ENCODE measurements around the gene SLC22A2. TPM values are rescaled to one million over a fixed set of nuclear protein-coding genes. Genes with fewer than 3 reads are reported as not detected.

Gene SLC22A2
- total and polyA plus RNA-seq, 2 of the 13 experiments (the other 11 are each of a cell fraction or from before 2014, with no cell fraction given): not detected

DNA sequence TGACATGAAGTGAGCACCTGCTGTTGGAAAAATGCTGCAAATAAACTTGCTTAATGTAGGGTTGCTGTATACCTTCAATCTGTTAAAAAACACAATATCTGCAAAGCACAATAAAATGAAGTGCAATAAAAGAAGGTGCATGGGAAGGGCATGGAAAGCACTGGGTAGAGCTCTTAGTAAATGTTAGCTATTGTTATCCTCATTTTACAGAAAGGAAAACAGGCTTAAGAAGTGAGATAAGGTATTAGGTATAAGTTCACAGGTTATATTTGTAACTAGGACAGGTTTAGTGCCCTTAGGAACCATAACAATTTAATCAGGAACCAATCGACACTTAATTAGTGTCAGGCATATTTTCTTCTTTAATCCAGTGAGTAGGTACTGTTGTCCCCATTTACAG is 36.7 kb downstream of the SLC22A2 start:
- Histone ChIP-seq H2AFZ (ENCODE audit: low read length) (no peak overlapping the region), H3K4me2 (ENCODE audit: low read depth, low read length) (no peak overlapping the region), H3K9ac (ENCODE audit: insufficient read depth, low read depth, low read length) (no peak overlapping the region), H3K36me3 (replicated peaks in 1 of 2; ENCODE audit: control insufficient read depth in 1 of 2, insufficient read depth in 2 of 2, low read length in 2 of 2) (no peaks in the 10 kb centered on the region), H3K9me3 (ENCODE audit: low read length) (no peaks in the 10 kb centered on the region), H3K27ac (ENCODE audit: extremely low read length, insufficient read depth, low read length) (no peak overlapping the region), H3K4me1 (ENCODE audit: insufficient read depth, low read length) (no peaks in the 10 kb centered on the region), H3K27me3 (ENCODE audit: control insufficient read depth in 1 of 2, insufficient read depth in 2 of 2, low read length in 2 of 2) (no peaks in the 10 kb centered on the region), H3K79me2 (ENCODE audit: insufficient read depth, low read length) (no peaks in the 10 kb centered on the region), H4K20me1 (ENCODE audit: insufficient read depth, low read length) (no peaks in the 10 kb centered on the region), H3K4me3 (replicated peaks in 1 of 3; ENCODE audit: insufficient read depth in 1 of 3, low read depth in 2 of 3, low read length in 3 of 3) (no peak overlapping the region)
- 0% methylated on average over 1 of the region's 1 CpG for WGBS (ENCODE audit: low lambda C conversion rate)
- in situ Hi-C loops (cut with HindIII; ENCODE audit: extremely low pct_ligation_motif_present, low pct_unique_long_range_greater_than_20kb) (no loop called here), intact Hi-C loops (cut with micrococcal nuclease; ENCODE audit: unreplicated experiment) (no loop called here)
- CTCF ChIA-PET (ENCODE audit: low intra/inter-chr PET ratio, low total read pairs): no interaction called here
- FAIRE-seq (no peak), DNase-seq (ENCODE audit: low spot score) (no peak), ATAC-seq (no peak)
- BruUV-seq (replicated peaks): no TSS peak
- POLR2A ChIA-PET: no interaction called here
- no peak for TF ChIP-seq EP300 (IDR thresholded peaks at IDR 0.05; ENCODE audit: low read depth in 2 of 2, low read length in 2 of 2)
- TF ChIP-seq EP300 (CRISPR knock-in tag; IDR thresholded peaks at IDR 0.05; ENCODE audit: borderline replicate concordance): no peak
- TF ChIP-seq JUN (CRISPR knock-in tag; IDR thresholded peaks at IDR 0.05): no peak
- no peak for TF ChIP-seq HMG20A (CRISPR knock-in tag; IDR thresholded peaks at IDR 0.05; ENCODE audit: borderline replicate concordance)
- no peak for TF ChIP-seq ZFP82 (CRISPR knock-in tag; IDR thresholded peaks at IDR 0.05; ENCODE audit: borderline replicate concordance)
- TF ChIP-seq ZNF709 (CRISPR knock-in tag; IDR thresholded peaks at IDR 0.05): no peak
- TF ChIP-seq HIVEP1 (CRISPR knock-in tag; IDR thresholded peaks at IDR 0.05): no peak
- TF ChIP-seq ZNF333 (CRISPR knock-in tag; IDR thresholded peaks at IDR 0.05; ENCODE audit: borderline replicate concordance): no peak
- no peak for TF ChIP-seq GZF1 (CRISPR knock-in tag; IDR thresholded peaks at IDR 0.05)

DNA sequence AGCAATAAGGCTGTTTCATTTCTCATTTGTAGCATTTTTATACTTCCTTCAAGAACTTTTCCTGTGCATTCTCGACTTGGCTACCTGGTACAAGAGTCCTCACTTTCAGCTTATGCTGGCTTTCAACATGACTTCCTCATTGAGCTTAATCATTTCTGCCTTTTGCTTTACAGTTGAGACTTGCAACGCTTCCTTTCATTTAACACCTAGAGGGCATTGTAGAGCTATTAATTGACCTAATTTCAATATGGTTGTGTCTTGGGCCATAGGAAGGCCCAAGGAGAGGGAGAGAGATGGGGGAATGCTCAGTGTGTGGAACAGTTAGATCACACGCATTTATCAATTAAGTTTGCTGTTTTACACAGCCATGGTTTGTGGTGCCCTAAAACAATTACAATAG is 37.2 kb downstream of the SLC22A2 start:
- Histone ChIP-seq H3K4me1 (ENCODE audit: insufficient read depth, low read length) (no peaks in the 10 kb centered on the region), H3K9me3 (ENCODE audit: low read length) (no peaks in the 10 kb centered on the region), H3K9ac (ENCODE audit: insufficient read depth, low read depth, low read length) (no peak overlapping the region), H2AFZ (ENCODE audit: low read length) (no peak overlapping the region), H3K36me3 (replicated peaks in 1 of 2; ENCODE audit: control insufficient read depth in 1 of 2, insufficient read depth in 2 of 2, low read length in 2 of 2) (no peaks in the 10 kb centered on the region), H3K79me2 (ENCODE audit: insufficient read depth, low read length) (no peaks in the 10 kb centered on the region), H3K27ac (ENCODE audit: extremely low read length, insufficient read depth, low read length) (no peak overlapping the region), H4K20me1 (ENCODE audit: insufficient read depth, low read length) (no peaks in the 10 kb centered on the region), H3K27me3 (ENCODE audit: control insufficient read depth in 1 of 2, insufficient read depth in 2 of 2, low read length in 2 of 2) (no peaks in the 10 kb centered on the region), H3K4me3 (replicated peaks in 1 of 3; ENCODE audit: insufficient read depth in 1 of 3, low read depth in 2 of 3, low read length in 3 of 3) (no peak overlapping the region), H3K4me2 (ENCODE audit: low read depth, low read length) (no peak overlapping the region)
- POLR2A ChIA-PET: no interaction called here
- intact Hi-C loops (cut with micrococcal nuclease; ENCODE audit: unreplicated experiment): no loop called here
- ATAC-seq (peak; percentile 59), DNase-seq (ENCODE audit: low spot score) (peak; percentile 13), FAIRE-seq (peak; percentile 54)
- WGBS (ENCODE audit: low lambda C conversion rate): 19% methylated on average over 3 of the region's 3 CpGs
- CTCF ChIA-PET (ENCODE audit: low intra/inter-chr PET ratio, low total read pairs): no interaction called here
- in situ Hi-C loops (cut with HindIII; ENCODE audit: extremely low pct_ligation_motif_present, low pct_unique_long_range_greater_than_20kb): no loop called here
- no TSS peak for BruUV-seq (replicated peaks)
- TF ChIP-seq, protein P1, sequence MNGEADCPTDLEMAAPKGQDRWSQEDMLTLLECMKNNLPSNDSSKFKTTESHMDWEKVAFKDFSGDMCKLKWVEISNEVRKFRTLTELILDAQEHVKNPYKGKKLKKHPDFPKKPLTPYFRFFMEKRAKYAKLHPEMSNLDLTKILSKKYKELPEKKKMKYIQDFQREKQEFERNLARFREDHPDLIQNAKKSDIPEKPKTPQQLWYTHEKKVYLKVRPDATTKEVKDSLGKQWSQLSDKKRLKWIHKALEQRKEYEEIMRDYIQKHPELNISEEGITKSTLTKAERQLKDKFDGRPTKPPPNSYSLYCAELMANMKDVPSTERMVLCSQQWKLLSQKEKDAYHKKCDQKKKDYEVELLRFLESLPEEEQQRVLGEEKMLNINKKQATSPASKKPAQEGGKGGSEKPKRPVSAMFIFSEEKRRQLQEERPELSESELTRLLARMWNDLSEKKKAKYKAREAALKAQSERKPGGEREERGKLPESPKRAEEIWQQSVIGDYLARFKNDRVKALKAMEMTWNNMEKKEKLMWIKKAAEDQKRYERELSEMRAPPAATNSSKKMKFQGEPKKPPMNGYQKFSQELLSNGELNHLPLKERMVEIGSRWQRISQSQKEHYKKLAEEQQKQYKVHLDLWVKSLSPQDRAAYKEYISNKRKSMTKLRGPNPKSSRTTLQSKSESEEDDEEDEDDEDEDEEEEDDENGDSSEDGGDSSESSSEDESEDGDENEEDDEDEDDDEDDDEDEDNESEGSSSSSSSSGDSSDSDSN (CRISPR knock-in tag; IDR thresholded peaks at IDR 0.05): no peak
- TF ChIP-seq NCOA2 (CRISPR knock-in tag; IDR thresholded peaks at IDR 0.05) (no peak), CHD2 (IDR thresholded peaks at IDR 0.05; ENCODE audit: low read depth, low read length) (no peak), ZEB1 (IDR thresholded peaks at IDR 0.05; ENCODE audit: insufficient replicate concordance, low read depth) (no peak), SP4 (CRISPR knock-in tag; IDR thresholded peaks at IDR 0.05) (no peak), HES4 (CRISPR knock-in tag; IDR thresholded peaks at IDR 0.05; ENCODE audit: borderline replicate concordance) (no peak), KLF13 (CRISPR knock-in tag; IDR thresholded peaks at IDR 0.05) (no peak), PHB2 (IDR thresholded peaks at IDR 0.05; ENCODE audit: partially characterized antibody) (no peak), CEBPG (CRISPR knock-in tag; IDR thresholded peaks at IDR 0.05) (0 out of 2 replicates have a peak, but pooled peaks have one; percentile 17)
- TF ChIP-seq, protein P2, sequence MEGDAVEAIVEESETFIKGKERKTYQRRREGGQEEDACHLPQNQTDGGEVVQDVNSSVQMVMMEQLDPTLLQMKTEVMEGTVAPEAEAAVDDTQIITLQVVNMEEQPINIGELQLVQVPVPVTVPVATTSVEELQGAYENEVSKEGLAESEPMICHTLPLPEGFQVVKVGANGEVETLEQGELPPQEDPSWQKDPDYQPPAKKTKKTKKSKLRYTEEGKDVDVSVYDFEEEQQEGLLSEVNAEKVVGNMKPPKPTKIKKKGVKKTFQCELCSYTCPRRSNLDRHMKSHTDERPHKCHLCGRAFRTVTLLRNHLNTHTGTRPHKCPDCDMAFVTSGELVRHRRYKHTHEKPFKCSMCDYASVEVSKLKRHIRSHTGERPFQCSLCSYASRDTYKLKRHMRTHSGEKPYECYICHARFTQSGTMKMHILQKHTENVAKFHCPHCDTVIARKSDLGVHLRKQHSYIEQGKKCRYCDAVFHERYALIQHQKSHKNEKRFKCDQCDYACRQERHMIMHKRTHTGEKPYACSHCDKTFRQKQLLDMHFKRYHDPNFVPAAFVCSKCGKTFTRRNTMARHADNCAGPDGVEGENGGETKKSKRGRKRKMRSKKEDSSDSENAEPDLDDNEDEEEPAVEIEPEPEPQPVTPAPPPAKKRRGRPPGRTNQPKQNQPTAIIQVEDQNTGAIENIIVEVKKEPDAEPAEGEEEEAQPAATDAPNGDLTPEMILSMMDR (CRISPR knock-in tag; IDR thresholded peaks at IDR 0.05): peak; percentile 43

All from HepG2 (cell line).